MM.1S (cell line): Measurements from ENCODE around the gene TNRC6A.

Source experiments
- DNase-seq: peaks from one replicate; pipeline ENCODE4 v3.0.0-alpha.2; 2015
- H2AFZ ChIP-seq: fragments of 300-600 bp; sonication (generic); 2 replicates; pipeline ENCODE4 v1.6.0; 2016; ENCODE audit warnings: antibody characterized with exemption, low read length
- H3F3A ChIP-seq: fragments of 300-600 bp; sonication (generic); 2 replicates; pipeline ENCODE4 v1.6.1; 2016; ENCODE audit warnings: mild to moderate bottlenecking, antibody characterized with exemption, low read length, moderate library complexity, mixed read lengths; ENCODE audit not compliant: insufficient read depth
- H3K27ac ChIP-seq: fragments of 300-600 bp; sonication (generic); 2 replicates; pipeline ENCODE4 v1.5.1; 2016; ENCODE audit warnings: mild to moderate bottlenecking, low read length
- H3K27me3 ChIP-seq: fragments of 300-600 bp; sonication (generic); replicated peaks from 2 replicates; pipeline ENCODE4 v1.6.0; 2016; ENCODE audit warnings: low read length; ENCODE audit not compliant: insufficient read depth
- H3K36me3 ChIP-seq: fragments of 300-600 bp; sonication (generic); replicated peaks from 2 replicates; pipeline ENCODE4 v1.6.1; 2016; ENCODE audit warnings: mild to moderate bottlenecking, low read length, mixed read lengths; ENCODE audit not compliant: insufficient read depth
- H3K4me1 ChIP-seq: fragments of 300-600 bp; sonication (generic); 2 replicates; pipeline ENCODE4 v1.6.1; 2016; ENCODE audit warnings: low read length, mixed read lengths
- H3K4me2 ChIP-seq: fragments of 300-600 bp; sonication (generic); 2 replicates; pipeline ENCODE4 v1.6.0; 2016; ENCODE audit warnings: low read depth, low read length
- H3K4me3 ChIP-seq: fragments of 300-600 bp; sonication (generic); 2 replicates; pipeline ENCODE4 v1.5.1; 2016; ENCODE audit warnings: low read length, mixed read lengths
- H3K79me2 ChIP-seq: fragments of 300-600 bp; sonication (generic); 2 replicates; pipeline ENCODE4 v1.6.1; 2016; ENCODE audit warnings: mixed run types, low read length, mixed read lengths
- H3K9ac ChIP-seq: fragments of 300-600 bp; sonication (generic); 2 replicates; pipeline ENCODE4 v1.6.1; 2016; ENCODE audit warnings: low read length, mixed read lengths
- H3K9me2 ChIP-seq: fragments of 300-600 bp; sonication (generic); replicated peaks from 2 replicates; pipeline ENCODE4 v1.6.1; 2016; ENCODE audit warnings: mild to moderate bottlenecking, low read length, mixed read lengths; ENCODE audit not compliant: insufficient read depth
- H3K9me3 ChIP-seq: fragments of 300-600 bp; sonication (generic); replicated peaks from 2 replicates; pipeline ENCODE4 v1.6.1; 2016; ENCODE audit warnings: mild to moderate bottlenecking, low read length, mixed read lengths; ENCODE audit not compliant: insufficient read depth
- H4K20me1 ChIP-seq: fragments of 300-600 bp; sonication (generic); 2 replicates; pipeline ENCODE4 v1.6.1; 2016; ENCODE audit warnings: mild to moderate bottlenecking, low read length, moderate library complexity, mixed read lengths; ENCODE audit not compliant: insufficient read depth
- CTCF ChIP-seq: fragments of 300-600 bp; sonication (generic); IDR thresholded peaks from 2 replicates; pipeline ENCODE4 v1.5.1; 2016; ENCODE audit warnings: antibody characterized with exemption, low read length, mixed read lengths
- EZH2 ChIP-seq: fragments of 300-600 bp; sonication (generic); optimal IDR thresholded peaks from 2 replicates; pipeline ENCODE3; 2017; ENCODE audit warnings: low read depth, mild to moderate bottlenecking, antibody characterized with exemption, low read length, mixed read lengths
- EZH2phosphoT487 ChIP-seq: fragments of 300-600 bp; sonication (generic); IDR thresholded peaks from 2 replicates; pipeline ENCODE4 v1.6.1; 2018; ENCODE audit warnings: antibody characterized with exemption, low read length

TNRC6A gene

GRCh38 chr16:24758373-24758772, 28.9 kb downstream of the TNRC6A start:
- Histone ChIP-seq H3K36me3 (peaks cover 12% of the 10 kb centered on the region; the same call in 1 of the 2 replicates), H3F3A (no peaks in the 10 kb centered on the region), H3K9ac (no peak overlapping the region), H3K79me2 (peaks cover 70% of the 10 kb centered on the region), H2AFZ (no peak overlapping the region), H3K4me1 (no peaks in the 10 kb centered on the region), H3K9me2 (no peaks in the 10 kb centered on the region), H3K27me3 (no peaks in the 10 kb centered on the region), H3K4me3 (no peak overlapping the region), H4K20me1 (peaks cover 1% of the 10 kb centered on the region; the same call in 1 of the 2 replicates), H3K4me2 (no peak overlapping the region), H3K27ac (no peak overlapping the region), H3K9me3 (no peaks in the 10 kb centered on the region)
- TF ChIP-seq EZH2 (no peak), CTCF (no peak), EZH2phosphoT487 (no peak)
- DNase-seq: no peak

- H3K9ac ChIP-seq: no peak overlapping the region
- peaks cover 65% of the 10 kb centered on the region for H3K79me2 ChIP-seq
- H3K27ac ChIP-seq: no peak overlapping the region
- no peak for TF ChIP-seq EZH2phosphoT487
- no peak for TF ChIP-seq EZH2
- TF ChIP-seq CTCF: no peak
- no peak overlapping the region for H3K4me3 ChIP-seq
- H4K20me1 ChIP-seq: no peaks in the 10 kb centered on the region; the same call in 1 of the 2 replicates
- H3K4me1 ChIP-seq: no peaks in the 10 kb centered on the region
- no peaks in the 10 kb centered on the region for H3K9me2 ChIP-seq
- no peaks in the 10 kb centered on the region for H3K27me3 ChIP-seq
- no peak for DNase-seq
- H2AFZ ChIP-seq: no peak overlapping the region
- H3K9me3 ChIP-seq: no peaks in the 10 kb centered on the region
- peaks cover 12% of the 10 kb centered on the region; the same call in 1 of the 2 replicates for H3K36me3 ChIP-seq
- no peak overlapping the region for H3K4me2 ChIP-seq
- H3F3A ChIP-seq: no peaks in the 10 kb centered on the region
Observed at GRCh38 chr16:24759006-24759405, 29.6 kb downstream of the TNRC6A start.

- H3K36me3 ChIP-seq: peaks cover 12% of the 10 kb centered on the region; the same call in 1 of the 2 replicates
Observed at GRCh38 chr16:24761526-24761925, 32.1 kb downstream of the TNRC6A start.

More at GRCh38 chr16:24761526-24761925, 32.1 kb downstream of the TNRC6A start:
- H4K20me1 ChIP-seq: no peaks in the 10 kb centered on the region; the same call in 1 of the 2 replicates
- no peak overlapping the region for H3K4me2 ChIP-seq
- no peak for DNase-seq
- no peaks in the 10 kb centered on the region for H3K4me1 ChIP-seq
- no peaks in the 10 kb centered on the region for H3K9me2 ChIP-seq
- H3K27me3 ChIP-seq: no peaks in the 10 kb centered on the region
- no peak overlapping the region for H3K9ac ChIP-seq
- no peaks in the 10 kb centered on the region for H3F3A ChIP-seq
- no peak overlapping the region for H3K27ac ChIP-seq
- H3K79me2 ChIP-seq: peaks cover 44% of the 10 kb centered on the region
- no peak for TF ChIP-seq EZH2phosphoT487
- TF ChIP-seq EZH2: no peak
- TF ChIP-seq CTCF: no peak
- H2AFZ ChIP-seq: no peak overlapping the region
- no peak overlapping the region for H3K4me3 ChIP-seq
- H3K9me3 ChIP-seq: no peaks in the 10 kb centered on the region
